K562 (cell line): Measurements from ENCODE around the gene SMAD1. TPM values are rescaled to one million over a fixed set of nuclear protein-coding genes. Genes with fewer than 3 reads are reported as not detected.

Source experiments
- CHD1 ChIP-seq: fragments of 200-600 bp; sonication (generic); IDR thresholded peaks from one replicate; pipeline ENCODE4 v1.6.1; 2012; ENCODE audit warnings: mild to moderate bottlenecking, moderate library complexity, low read length, inconsistent platforms
- E2F6 ChIP-seq, 2 experiments: IDR thresholded peaks; 2 replicates each; pipeline ENCODE4 v1.6.1; 2011; ENCODE audit warnings: borderline replicate concordance in 1 of 2, control low read depth in 1 of 2, low read depth in 1 of 2, low read length in 1 of 2, mild to moderate bottlenecking in 1 of 2, mixed read lengths in 1 of 2, moderate library complexity in 1 of 2; ENCODE audit not compliant: insufficient read depth in 1 of 2, insufficient read length in 1 of 2, poor library complexity in 1 of 2, severe bottlenecking in 1 of 2; ENCODE audit errors: extremely low read depth in 1 of 2
- MGA ChIP-seq: fragments of 450-650 bp; IDR thresholded peaks from 2 replicates; pipeline ENCODE4 v1.6.1; 2016; ENCODE audit warnings: mild to moderate bottlenecking, moderate library complexity
- ZBTB49 ChIP-seq: sonication (generic); formaldehyde crosslinking; IDR thresholded peaks from 2 replicates; pipeline ENCODE4 v1.8.0; 2022; ENCODE audit warnings: missing genetic modification reagents, mild to moderate bottlenecking, borderline replicate concordance
- ZNF717 ChIP-seq: fragments of 250-450 bp; sonication (Bioruptor Pico); IDR thresholded peaks from 2 replicates; pipeline ENCODE4 v1.5.0; 2021
- polyA plus RNA-seq, 8 experiments: library from polyadenylated mRNA; depleted of rRNA in 4 of 8; stranded (reverse) in 5 of 8; unstranded in 3 of 8; fragments of >200 nt; fragmentation: Nextera tagmentation in 2 of 8; fragmentation: Illumina TruSeq in 1 of 8; extraction: Ambion mirVana in 2 of 8; extraction: Trizol in 1 of 8; gene quantifications; 2 replicates each; pipeline versions ENCODE4 v1.2.1 to v1.2.3, GENCODE V29; 2011 to 2014; ENCODE audit warnings: inconsistent platforms in 1 of 8, missing spikeins in 1 of 8
- total RNA-seq, 7 experiments: library from RNA; depleted of rRNA in 6 of 7; stranded (reverse); fragments of >200 nt in 6 of 7; fragmentation: Illumina TruSeq in 2 of 7; extraction: Trizol in 2 of 7; gene quantifications; 2 replicates each; pipeline versions ENCODE4 v1.2.1 to v1.2.3, GENCODE V29; 2011 to 2021; ENCODE audit warnings: low replicate concordance in 1 of 7
- TF ChIP-seq, protein P1 (sequence below): fragments of 200-800 bp; sonication (Bioruptor generic); IDR thresholded peaks from 2 replicates; pipeline ENCODE4 v1.6.1; 2016; ENCODE audit warnings: missing genetic modification characterization, missing compliant biosample characterization

SMAD1 gene
- total and polyA plus RNA-seq, 9 of the 15 experiments (the other 6 are each of a cell fraction or from before 2014, with no cell fraction given) = 0.05 to 0.54 (median 0.21) TPM; not detected in 3

DNA sequence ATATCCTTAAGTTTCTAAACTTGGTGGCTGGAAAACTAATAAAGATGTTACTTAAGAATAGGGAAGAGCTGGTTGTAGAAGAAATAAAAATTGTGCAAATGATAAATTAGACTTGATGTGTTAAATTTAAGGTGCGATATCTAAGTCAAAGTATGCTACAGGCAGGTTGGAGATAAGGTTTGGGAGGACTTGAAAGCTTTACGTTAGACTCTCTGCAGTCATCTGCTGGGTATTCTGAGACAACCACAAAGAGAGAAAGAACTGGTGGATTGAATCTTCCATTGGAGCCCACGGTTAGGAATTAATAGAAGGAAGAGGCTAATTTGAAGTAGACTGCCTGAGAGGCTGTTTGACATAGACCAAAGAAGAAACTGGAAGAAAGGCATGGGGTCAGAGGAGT is 7.9 kb downstream of the SMAD1 start (continued):
- TF ChIP-seq MGA (no peak), CHD1 (no peak), ZBTB49 (CRISPR knock-in tag) (no peak), E2F6 (IDR thresholded peaks at IDR 0.05; ENCODE audit: borderline replicate concordance in 1 of 2, extremely low read depth in 1 of 2, insufficient read depth in 1 of 2, insufficient read length in 1 of 2, low read depth in 1 of 2, low read length in 1 of 2, poor library complexity in 1 of 2, severe bottlenecking in 1 of 2) (no peak), ZNF717 (CRISPR knock-in tag) (no peak)
- TF ChIP-seq, protein P1, sequence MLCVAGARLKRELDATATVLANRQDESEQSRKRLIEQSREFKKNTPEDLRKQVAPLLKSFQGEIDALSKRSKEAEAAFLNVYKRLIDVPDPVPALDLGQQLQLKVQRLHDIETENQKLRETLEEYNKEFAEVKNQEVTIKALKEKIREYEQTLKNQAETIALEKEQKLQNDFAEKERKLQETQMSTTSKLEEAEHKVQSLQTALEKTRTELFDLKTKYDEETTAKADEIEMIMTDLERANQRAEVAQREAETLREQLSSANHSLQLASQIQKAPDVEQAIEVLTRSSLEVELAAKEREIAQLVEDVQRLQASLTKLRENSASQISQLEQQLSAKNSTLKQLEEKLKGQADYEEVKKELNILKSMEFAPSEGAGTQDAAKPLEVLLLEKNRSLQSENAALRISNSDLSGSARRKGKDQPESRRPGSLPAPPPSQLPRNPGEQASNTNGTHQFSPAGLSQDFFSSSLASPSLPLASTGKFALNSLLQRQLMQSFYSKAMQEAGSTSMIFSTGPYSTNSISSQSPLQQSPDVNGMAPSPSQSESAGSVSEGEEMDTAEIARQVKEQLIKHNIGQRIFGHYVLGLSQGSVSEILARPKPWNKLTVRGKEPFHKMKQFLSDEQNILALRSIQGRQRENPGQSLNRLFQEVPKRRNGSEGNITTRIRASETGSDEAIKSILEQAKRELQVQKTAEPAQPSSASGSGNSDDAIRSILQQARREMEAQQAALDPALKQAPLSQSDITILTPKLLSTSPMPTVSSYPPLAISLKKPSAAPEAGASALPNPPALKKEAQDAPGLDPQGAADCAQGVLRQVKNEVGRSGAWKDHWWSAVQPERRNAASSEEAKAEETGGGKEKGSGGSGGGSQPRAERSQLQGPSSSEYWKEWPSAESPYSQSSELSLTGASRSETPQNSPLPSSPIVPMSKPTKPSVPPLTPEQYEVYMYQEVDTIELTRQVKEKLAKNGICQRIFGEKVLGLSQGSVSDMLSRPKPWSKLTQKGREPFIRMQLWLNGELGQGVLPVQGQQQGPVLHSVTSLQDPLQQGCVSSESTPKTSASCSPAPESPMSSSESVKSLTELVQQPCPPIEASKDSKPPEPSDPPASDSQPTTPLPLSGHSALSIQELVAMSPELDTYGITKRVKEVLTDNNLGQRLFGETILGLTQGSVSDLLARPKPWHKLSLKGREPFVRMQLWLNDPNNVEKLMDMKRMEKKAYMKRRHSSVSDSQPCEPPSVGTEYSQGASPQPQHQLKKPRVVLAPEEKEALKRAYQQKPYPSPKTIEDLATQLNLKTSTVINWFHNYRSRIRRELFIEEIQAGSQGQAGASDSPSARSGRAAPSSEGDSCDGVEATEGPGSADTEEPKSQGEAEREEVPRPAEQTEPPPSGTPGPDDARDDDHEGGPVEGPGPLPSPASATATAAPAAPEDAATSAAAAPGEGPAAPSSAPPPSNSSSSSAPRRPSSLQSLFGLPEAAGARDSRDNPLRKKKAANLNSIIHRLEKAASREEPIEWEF (CRISPR knock-in tag) = no peak
